HG02884 (cell line): ENCODE measurements around the gene VIT.

Experiments used
- ATAC-seq: cut with Tn5 transposase; IDR thresholded peaks from one replicate; pipeline ENCODE4 v1.9.1; 2021; ENCODE audit warnings: mild to moderate bottlenecking, moderate library complexity; ENCODE audit not compliant: unreplicated experiment

Gene VIT

GRCh38 chr2:36696533-36696932 lies at the start of gene VIT:
TSS of gene VIT (plus strand) at chr2:36696707. CDS start at chr2:36716371, 19,664 bp downstream.
- ATAC-seq, result no peak

GRCh38 chr2:36650031-36650829 lies 46.3 kb upstream of the VIT start:
- ATAC-seq, result peak; percentile 64

GRCh38 chr2:36653155-36653554 lies 43.4 kb upstream of the VIT start:
- ATAC-seq, result no peak

- no peak for ATAC-seq
These were observed 42.4 kb upstream of the VIT start for GRCh38 chr2:36653967-36654694.

- ATAC-seq, result no peak
These were observed 41.1 kb upstream of the VIT start for GRCh38 chr2:36655453-36655852.

GRCh38 chr2:36657703-36658102 lies 38.8 kb upstream of the VIT start:
- ATAC-seq, result no peak

GRCh38 chr2:36658277-36658748 lies 38.2 kb upstream of the VIT start:
- ATAC-seq, result no peak

GRCh38 chr2:36659218-36659617 lies 37.3 kb upstream of the VIT start:
- no peak for ATAC-seq

GRCh38 chr2:36659872-36660312 lies 36.6 kb upstream of the VIT start:
- peak; percentile 77 for ATAC-seq

GRCh38 chr2:36662638-36663037 lies 33.9 kb upstream of the VIT start:
- ATAC-seq, result no peak

- ATAC-seq, result no peak
These were observed 33.2 kb upstream of the VIT start for GRCh38 chr2:36663295-36663694.

- peak; percentile 81 for ATAC-seq
These were observed 32.4 kb upstream of the VIT start for GRCh38 chr2:36663851-36664695.

- no peak for ATAC-seq
These were observed 31.8 kb upstream of the VIT start for GRCh38 chr2:36664696-36665076.

GRCh38 chr2:36667931-36668330 lies 28.6 kb upstream of the VIT start:
- ATAC-seq, result no peak

GRCh38 chr2:36670881-36671595 lies 25.5 kb upstream of the VIT start:
- ATAC-seq, result no peak

- no peak for ATAC-seq
These were observed 24.8 kb upstream of the VIT start for GRCh38 chr2:36671731-36672130.

GRCh38 chr2:36672199-36672598 lies 24.3 kb upstream of the VIT start:
- no peak for ATAC-seq

GRCh38 chr2:36675579-36676282 lies 20.8 kb upstream of the VIT start:
- no peak for ATAC-seq

GRCh38 chr2:36676364-36676763 lies 20.1 kb upstream of the VIT start:
- no peak for ATAC-seq

- ATAC-seq, result no peak
These were observed 19.1 kb upstream of the VIT start for GRCh38 chr2:36677386-36677785.
